GM18511 (cell line): Measurements from ENCODE around the gene ENTPD1.
"Not testable (repeated sequence)": the region's sequence is repeated elsewhere in the genome, so short reads cannot be mapped to it uniquely, and the experiment has no call there.

Experiments used
- ATAC-seq: cut with Tn5 transposase; IDR thresholded peaks from one replicate; pipeline ENCODE4 v1.9.1; 2021; ENCODE audit warnings: mild to moderate bottlenecking, moderate library complexity; ENCODE audit not compliant: unreplicated experiment

ENTPD1 gene

DNA sequence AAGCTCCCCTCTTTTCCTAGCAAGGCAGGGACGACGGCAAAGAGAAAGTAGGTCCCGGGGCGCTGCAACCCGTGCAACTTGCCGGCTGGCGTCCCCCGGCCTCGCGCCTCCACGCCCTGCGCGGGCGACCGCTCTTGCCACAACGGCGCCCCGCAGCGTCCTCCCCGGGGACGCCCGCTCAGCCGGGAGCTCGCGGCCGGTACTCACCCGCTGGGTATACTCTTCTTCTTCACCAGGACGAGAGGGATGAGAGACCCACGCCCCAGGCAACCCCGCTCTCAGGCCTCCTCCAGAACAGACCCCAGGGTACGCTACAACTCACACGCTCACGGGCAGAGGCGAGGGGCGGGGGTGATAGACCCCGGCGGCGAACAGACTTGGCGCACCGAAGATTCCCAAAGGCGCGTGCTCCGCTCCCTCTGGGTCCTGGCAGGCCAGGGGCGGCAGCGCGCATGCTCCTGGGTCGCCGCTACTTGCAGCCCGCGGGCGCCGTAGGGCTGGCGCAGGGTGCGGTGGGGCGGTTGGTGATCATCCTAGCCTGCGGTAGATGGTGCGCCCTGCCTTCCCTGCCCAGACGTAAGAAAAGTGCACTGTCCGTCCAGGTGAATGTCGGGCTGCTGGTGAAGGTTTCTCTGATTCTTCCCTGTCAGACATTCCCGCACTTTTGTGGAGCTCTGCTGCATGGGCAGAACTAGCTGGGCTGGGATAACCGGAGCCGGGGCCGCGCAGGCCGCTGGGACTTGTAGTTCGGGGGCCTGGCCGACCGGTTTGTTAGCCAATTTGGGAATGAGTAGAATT, 151.7 kb downstream of the ENTPD1 start, which contains the start of gene CC2D2B:
CC2D2B (plus strand) TSS at position 520 of the 798 bp plus-strand sequence. CDS start 3,349 bp downstream, outside the sequence.
- ATAC-seq, result peak; percentile 90

DNA sequence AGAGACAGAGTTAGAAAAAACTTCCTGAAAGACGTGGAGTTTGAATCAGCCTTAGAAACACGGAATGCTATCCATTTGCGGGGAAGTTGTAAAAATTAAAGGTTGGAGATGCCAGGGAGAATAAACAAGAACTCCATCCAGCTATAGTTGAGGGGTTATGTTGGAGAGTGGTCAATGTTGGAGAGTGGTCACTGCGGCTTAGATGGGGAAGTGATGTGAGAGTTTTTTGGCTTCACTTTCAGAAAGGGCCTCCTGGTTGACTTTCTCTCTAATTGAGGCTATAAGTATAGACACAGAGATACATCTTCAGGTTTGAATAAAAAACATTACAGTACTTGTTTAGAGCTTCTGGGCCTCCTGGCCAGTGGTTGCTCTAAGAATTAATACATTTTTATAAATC, 152.5 kb downstream of the ENTPD1 start:
- ATAC-seq, result no peak

DNA sequence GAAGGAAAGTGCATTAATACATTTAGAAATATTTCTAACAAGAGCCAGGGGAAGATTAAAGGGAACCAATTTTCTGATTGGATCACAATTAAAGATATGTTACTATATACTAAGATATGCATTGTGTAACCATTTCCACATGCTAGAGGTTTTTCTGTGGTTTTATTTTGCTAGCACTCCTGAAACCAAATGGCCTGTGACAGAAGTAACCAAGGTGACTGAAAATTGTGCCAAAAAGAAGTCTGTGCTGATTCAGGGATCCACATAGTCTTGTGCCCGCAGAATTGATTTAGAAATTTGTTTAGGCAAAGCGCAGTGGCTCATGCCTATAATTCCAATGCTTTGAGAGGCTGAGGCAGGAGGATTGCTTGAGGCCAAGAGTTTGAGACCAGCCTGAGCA, 153.6 kb downstream of the ENTPD1 start:
- ATAC-seq, result no peak

DNA sequence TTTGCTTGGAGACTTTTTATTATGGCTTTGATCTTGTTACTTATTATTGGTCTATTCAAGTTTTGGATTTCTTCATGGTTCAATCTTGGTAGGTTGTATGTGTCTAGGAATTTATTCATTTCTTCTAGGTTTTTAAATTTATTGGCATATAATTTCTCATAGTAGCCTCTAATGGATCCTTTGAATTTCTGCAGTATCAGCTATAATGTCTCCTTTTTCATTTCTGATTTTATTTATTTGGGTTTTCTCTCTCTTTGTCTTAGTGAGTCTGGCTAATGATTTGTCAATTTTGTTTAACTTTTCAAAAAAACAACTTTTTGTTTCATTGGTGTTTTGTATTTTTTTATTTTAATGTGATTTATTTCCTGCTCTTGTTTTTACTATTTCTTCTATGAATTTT, 160.1 kb downstream of the ENTPD1 start:
- not testable (repeated sequence) for ATAC-seq
